Ovary (tissue), 9 donors: ENCODE data around the gene TMEM269. TPM values are rescaled to one million over a fixed set of nuclear protein-coding genes. Genes with fewer than 3 reads are reported as not detected.

Experiments used
- DNase-seq, 5 donors: peaks; one replicate each; pipeline ENCODE4 v3.0.0-alpha.2; 2019 to 2020
- H3K27ac ChIP-seq, 2 donors: fragments of 200-600 bp; one replicate each; pipeline versions ENCODE4 v1.5.1 to v1.8.0; 2019 to 2022
- H3K27me3 ChIP-seq: fragments of 200-600 bp; one replicate; pipeline ENCODE4 v1.8.0; 2022
- H3K36me3 ChIP-seq: fragments of 200-600 bp; sonication (generic); one replicate; pipeline ENCODE4 v1.5.1; 2019
- H3K4me1 ChIP-seq: one replicate; pipeline ENCODE4 v1.8.1; 2013; ENCODE audit warnings: mild to moderate bottlenecking, moderate library complexity; ENCODE audit not compliant: insufficient read depth
- H3K4me3 ChIP-seq: fragments of 200-600 bp; sonication (generic); one replicate; pipeline ENCODE4 v1.5.1; 2017
- H3K9me3 ChIP-seq, 2 donors: fragments of 200-600 bp in 1 of 2; sonication (generic) in 1 of 2; one replicate each; pipeline versions ENCODE4 v1.5.1 to v1.8.1; 2013 to 2019; ENCODE audit warnings: mild to moderate bottlenecking in 1 of 2, moderate library complexity in 1 of 2
- EP300 ChIP-seq: sonication (generic); formaldehyde crosslinking; IDR thresholded peaks from one replicate; pipeline ENCODE4 v1.6.1; 2017; ENCODE audit warnings: antibody characterized with exemption
- POLR2A ChIP-seq: fragments of 450-650 bp; IDR thresholded peaks from one replicate; pipeline ENCODE4 v1.6.1; 2017; ENCODE audit warnings: antibody characterized with exemption, mild to moderate bottlenecking, moderate library complexity
- WGBS, 3 donors: extraction: QIAGEN DNeasy Blood & Tissue Kit in 1 of 3; methylation state at CpG; one replicate each; pipeline versions ENCODE4 v1.1.5 to v1.1.7; 2013 to 2017; 5-methylcytosine and 5-hydroxymethylcytosine counted together
- intact Hi-C, 4 donors: fragments of 100-400 bp; cut with DNase I; formaldehyde crosslinking; loops; one replicate each; pipeline versions ENCODE4 v1.11.0 to v1.15.1; 2022 to 2023
- polyA plus RNA-seq, 2 donors: library from polyadenylated mRNA; stranded (reverse); fragments of 200-250 nt in 1 of 2; fragments of 350-450 nt in 1 of 2; fragmentation: Illumina TruSeq in 1 of 2; extraction: RNeasy Lipid Tissue Mini Kit (QIAGEN cat#74804) in 1 of 2; gene quantifications; one replicate each; pipeline ENCODE4 v1.2.3, GENCODE V29; 2013 to 2014
- total RNA-seq, 7 donors: library from RNA; depleted of rRNA in 2 of 7; stranded (reverse); fragments of >200 nt in 2 of 7; fragmentation: NEBNext Ultra II Directional in 3 of 7; extraction: Animal tissue kit (Norgen Biotek cat#: 25700) in 3 of 7; gene quantifications; one replicate each; pipeline versions ENCODE4 v1.1.0 to v1.2.4, GENCODE V29; 2016 to 2023
- TF ChIP-seq, protein P1 (sequence below), 3 donors: fragments of 450-650 bp in 2 of 3; fragments of 200-600 bp in 1 of 3; IDR thresholded peaks; one replicate each; pipeline versions ENCODE4 v1.5.1 to v1.8.0; 2016 to 2022; ENCODE audit warnings: antibody characterized with exemption in 3 of 3, mild to moderate bottlenecking in 1 of 3
- donor health status: DM: no; HTN: no; CAD: no; lungs with moderate emphysema.
- donor health status: DM: no; HTN: no; CAD: no.
- donor health status: Bipolar disorder and iron deficiency.
- donor health status: DM: yes; HTN: yes; CAD: no.
- donor health status: DM: no; HTN: no; CAD: no.
- donor health status: DM: yes; HTN: yes; CAD: no.

The TMEM269 gene
- total and polyA plus RNA-seq, 9 donors, result 0.07 to 0.62 (median 0.31) TPM; not detected in 3

GRCh38 chr1:42821690-42822089 lies 36.9 kb downstream of the TMEM269 start:
- Histone ChIP-seq H3K27me3 (no peaks in the 10 kb centered on the region), H3K9me3 (no peaks in the 10 kb centered on the region), H3K27ac (no peak overlapping the region), H3K36me3 (no peaks in the 10 kb centered on the region), H3K4me3 (no peak overlapping the region), H3K4me1 (no peaks in the 10 kb centered on the region)
- TF ChIP-seq POLR2A (no peak), EP300 (no peak)
- TF ChIP-seq, protein P1, sequence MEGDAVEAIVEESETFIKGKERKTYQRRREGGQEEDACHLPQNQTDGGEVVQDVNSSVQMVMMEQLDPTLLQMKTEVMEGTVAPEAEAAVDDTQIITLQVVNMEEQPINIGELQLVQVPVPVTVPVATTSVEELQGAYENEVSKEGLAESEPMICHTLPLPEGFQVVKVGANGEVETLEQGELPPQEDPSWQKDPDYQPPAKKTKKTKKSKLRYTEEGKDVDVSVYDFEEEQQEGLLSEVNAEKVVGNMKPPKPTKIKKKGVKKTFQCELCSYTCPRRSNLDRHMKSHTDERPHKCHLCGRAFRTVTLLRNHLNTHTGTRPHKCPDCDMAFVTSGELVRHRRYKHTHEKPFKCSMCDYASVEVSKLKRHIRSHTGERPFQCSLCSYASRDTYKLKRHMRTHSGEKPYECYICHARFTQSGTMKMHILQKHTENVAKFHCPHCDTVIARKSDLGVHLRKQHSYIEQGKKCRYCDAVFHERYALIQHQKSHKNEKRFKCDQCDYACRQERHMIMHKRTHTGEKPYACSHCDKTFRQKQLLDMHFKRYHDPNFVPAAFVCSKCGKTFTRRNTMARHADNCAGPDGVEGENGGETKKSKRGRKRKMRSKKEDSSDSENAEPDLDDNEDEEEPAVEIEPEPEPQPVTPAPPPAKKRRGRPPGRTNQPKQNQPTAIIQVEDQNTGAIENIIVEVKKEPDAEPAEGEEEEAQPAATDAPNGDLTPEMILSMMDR (IDR thresholded peaks at IDR 0.05), result no peak
- intact Hi-C loops, result no loop called here
- 96 to 99% (median 97%) methylated on average over 2 of the region's 2 CpGs for WGBS, 3 donors
- no peak for DNase-seq

- Histone ChIP-seq H3K4me3 (no peak overlapping the region), H3K27me3 (no peaks in the 10 kb centered on the region), H3K27ac (no peak overlapping the region), H3K9me3 (no peaks in the 10 kb centered on the region), H3K36me3 (no peaks in the 10 kb centered on the region), H3K4me1 (no peaks in the 10 kb centered on the region)
- 34 to 41% (median 37%) methylated on average over 2 of the region's 2 CpGs for WGBS, 3 donors
- intact Hi-C loops, result no loop called here
- DNase-seq, result no peak
- TF ChIP-seq, protein P1 (IDR thresholded peaks at IDR 0.05), result no peak
- TF ChIP-seq POLR2A, result no peak
- TF ChIP-seq EP300, result no peak
Observed at GRCh38 chr1:42822800-42823392, 38.1 kb downstream of the TMEM269 start.

DNA sequence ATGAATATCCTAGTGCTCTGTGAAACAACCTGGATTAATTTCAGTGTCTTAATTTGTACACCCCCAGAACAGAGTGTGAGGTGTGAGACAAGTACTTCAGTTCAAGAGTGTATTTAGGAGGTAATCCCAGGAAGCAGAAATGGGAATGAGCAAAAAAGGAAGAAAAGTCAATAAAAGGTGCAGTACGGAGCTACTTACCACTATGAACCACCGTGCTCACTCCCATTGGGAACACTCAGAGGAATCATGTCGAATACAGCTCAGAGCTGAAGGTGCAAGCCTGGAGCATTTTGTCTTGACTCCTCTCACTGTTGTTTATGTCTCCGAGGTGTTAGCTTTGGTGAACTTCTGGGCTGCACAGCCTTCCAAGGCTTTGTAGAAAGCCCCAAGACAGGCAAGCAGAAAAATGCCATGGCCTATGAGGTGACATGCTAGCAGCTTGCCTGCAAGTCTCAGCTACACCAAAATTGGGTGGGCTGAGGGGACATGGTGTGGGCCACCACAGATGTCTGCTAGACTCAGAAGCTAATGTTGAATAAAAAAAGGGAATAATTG lies 39.8 kb downstream of the TMEM269 start:
- H3K9me3 ChIP-seq, result no peaks in the 10 kb centered on the region
- no peaks in the 10 kb centered on the region for H3K27me3 ChIP-seq
- TF ChIP-seq POLR2A (no peak), EP300 (no peak)
- TF ChIP-seq, protein P1 (IDR thresholded peaks at IDR 0.05), result no peak
- WGBS, 3 donors, result 90 to 95% (median 93%) methylated on average over 4 of the region's 4 CpGs
- H3K27ac ChIP-seq, result no peak overlapping the region
- H3K4me3 ChIP-seq, result no peak overlapping the region
- intact Hi-C loops, result loop anchor here in 1 of 4 donors (5.0 kb wide), 1 partner anchor 688 kb away; no protein-coding TSS in a partner anchor
- H3K36me3 ChIP-seq, result no peaks in the 10 kb centered on the region
- DNase-seq, result no peak
- H3K4me1 ChIP-seq, result no peaks in the 10 kb centered on the region

DNA sequence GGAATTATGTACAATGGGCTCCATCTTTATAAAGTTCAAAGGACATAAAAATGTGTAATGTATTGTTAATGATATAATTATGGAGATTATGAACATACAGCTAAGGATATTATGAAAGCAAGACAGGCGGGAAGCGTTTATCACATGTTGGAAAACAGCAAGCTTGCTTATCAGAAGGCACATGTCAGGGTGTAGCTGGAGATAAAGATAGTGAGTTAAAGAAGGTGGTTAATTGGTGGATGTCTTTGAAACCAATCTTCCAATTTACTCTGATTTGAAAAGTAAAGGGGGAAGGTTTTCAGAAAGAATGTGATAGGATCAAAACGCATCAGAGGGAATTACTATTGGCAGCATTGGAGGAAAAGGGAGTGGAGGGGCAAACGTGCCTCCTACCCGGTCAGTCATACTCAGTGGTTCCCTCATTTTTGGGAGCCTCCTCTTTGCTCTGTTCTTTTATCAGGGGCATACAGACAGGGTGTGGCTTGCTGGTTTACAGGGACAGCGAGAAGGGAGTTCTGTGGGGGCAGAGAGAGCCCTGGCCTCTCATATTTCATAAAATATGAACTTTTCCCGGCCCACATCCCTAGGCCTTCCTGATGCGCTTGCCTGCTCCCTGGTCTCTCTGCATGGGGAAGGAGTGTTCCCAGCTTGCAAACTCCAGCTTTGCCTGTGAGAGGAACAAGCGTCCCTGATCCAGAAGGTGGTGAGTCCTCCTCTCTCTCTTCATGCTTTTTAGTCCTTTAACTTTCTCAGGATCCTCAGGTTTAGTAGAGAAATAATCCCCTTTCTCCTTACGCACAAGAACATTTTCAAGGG lies 40.5 kb downstream of the TMEM269 start:
- H3K36me3 ChIP-seq, result no peaks in the 10 kb centered on the region
- intact Hi-C loops, result loop anchor here in 1 of 4 donors (5.0 kb wide), 1 partner anchor 687 kb away; no protein-coding TSS in a partner anchor
- 49 to 56% (median 53%) methylated on average over 10 of the region's 10 CpGs for WGBS, 3 donors
- DNase-seq, result no peak
- no peaks in the 10 kb centered on the region for H3K9me3 ChIP-seq
- TF ChIP-seq EP300 (no peak), POLR2A (no peak)
- TF ChIP-seq, protein P1 (IDR thresholded peaks at IDR 0.05), result no peak
- H3K27me3 ChIP-seq, result no peaks in the 10 kb centered on the region
- no peak overlapping the region for H3K27ac ChIP-seq
- H3K4me1 ChIP-seq, result no peaks in the 10 kb centered on the region
- no peak overlapping the region for H3K4me3 ChIP-seq
